IMR-90 (cell line): ENCODE results near the gene IFI27L1. TPM values are rescaled to one million over a fixed set of nuclear protein-coding genes. Genes with fewer than 3 reads are reported as not detected.

ENCODE experiments used
- ATAC-seq: fragments of 200-7000 bp; cut with Tn5 transposase; 2 replicates; pipeline ENCODE4 v1.9.1; 2020; ENCODE audit warnings: low read depth, mild to moderate bottlenecking, moderate library complexity
- BruUV-seq: library from RNA; stranded (reverse); fragments of 400-500 nt; replicated peaks from 2 replicates; lab custom pipeline; 2021; lab: Mats Ljungman, UMichigan
- CTCF ChIA-PET: fragments of 300-600 bp; formaldehyde crosslinking; extraction: SDS; loops from one replicate; lab custom pipeline; 2021; ENCODE audit warnings: antibody characterized with exemption; lab: Yijun Ruan, JAX
- POLR2A ChIA-PET: fragments of 300-600 bp; sonication (Branson Sonifier 250); formaldehyde crosslinking; loops from one replicate; lab custom pipeline; 2022; ENCODE audit warnings: antibody characterized with exemption; ENCODE audit not compliant: unreplicated experiment; lab: Charles Lee
- DNase-seq: peaks from one replicate; pipeline ENCODE4 v3.0.0; 2013
- H2AFZ ChIP-seq: replicated peaks from 2 replicates; pipeline ENCODE3; 2013; ENCODE audit warnings: low read length, mild to moderate bottlenecking; ENCODE audit not compliant: poor library complexity
- H2AK5ac ChIP-seq: 2 replicates; pipeline ENCODE4 v1.6.1; 2013; ENCODE audit warnings: low read depth, low read length, inconsistent platforms
- H2AK9ac ChIP-seq: replicated peaks from 2 replicates; pipeline ENCODE3; 2013; ENCODE audit warnings: mild to moderate bottlenecking, low read depth, low read length, moderate library complexity; ENCODE audit not compliant: poor library complexity
- H2BK120ac ChIP-seq: 2 replicates; pipeline ENCODE4 v1.6.1; 2013; ENCODE audit warnings: low read depth, low read length, inconsistent platforms
- H2BK15ac ChIP-seq: 3 replicates; pipeline ENCODE4 v1.6.1; 2013; ENCODE audit warnings: low read depth, low read length, inconsistent platforms
- H2BK20ac ChIP-seq: 2 replicates; pipeline ENCODE4 v1.6.1; 2013; ENCODE audit warnings: low read depth, mild to moderate bottlenecking, inconsistent platforms, low read length, moderate library complexity
- H2BK5ac ChIP-seq: 2 replicates; pipeline ENCODE4 v1.6.1; 2013; ENCODE audit warnings: mild to moderate bottlenecking, low read depth, low read length, inconsistent platforms; ENCODE audit not compliant: poor library complexity, severe bottlenecking
- H3K14ac ChIP-seq: replicated peaks from 2 replicates; pipeline ENCODE4 v1.6.1; 2013; ENCODE audit warnings: low read depth, low read length, inconsistent platforms
- H3K18ac ChIP-seq: 2 replicates; pipeline ENCODE4 v1.6.1; 2013; ENCODE audit warnings: low read depth, low read length, control low read depth
- H3K23ac ChIP-seq: 2 replicates; pipeline ENCODE4 v1.6.1; 2013; ENCODE audit warnings: low read depth, low read length, inconsistent platforms
- H3K27ac ChIP-seq: 2 replicates; pipeline ENCODE4 v1.5.1; 2013; ENCODE audit warnings: mild to moderate bottlenecking, control low read depth, low read length; ENCODE audit not compliant: insufficient read depth
- H3K27me3 ChIP-seq: 2 replicates; pipeline ENCODE4 v1.6.1; 2013; ENCODE audit warnings: low read length; ENCODE audit not compliant: control insufficient read depth, insufficient read depth
- H3K36me3 ChIP-seq: 2 replicates; pipeline ENCODE4 v1.6.1; 2013; ENCODE audit warnings: low read length, mixed read lengths; ENCODE audit not compliant: control insufficient read depth, insufficient read depth
- H3K4ac ChIP-seq: 2 replicates; pipeline ENCODE4 v1.6.1; 2013; ENCODE audit warnings: low read depth, low read length, inconsistent platforms
- H3K4me1 ChIP-seq: 2 replicates; pipeline ENCODE4 v1.6.1; 2013; ENCODE audit warnings: low read length, mixed read lengths; ENCODE audit not compliant: control insufficient read depth, insufficient read depth
- H3K4me2 ChIP-seq: 2 replicates; pipeline ENCODE4 v1.6.1; 2013; ENCODE audit warnings: low read depth, mild to moderate bottlenecking, control low read depth, low read length, moderate library complexity
- H3K4me3 ChIP-seq: 2 replicates; pipeline ENCODE4 v1.5.1; 2013; ENCODE audit warnings: low read depth, mild to moderate bottlenecking, control low read depth, low read length, moderate library complexity; ENCODE audit not compliant: insufficient read depth
- H3K56ac ChIP-seq: 2 replicates; pipeline ENCODE4 v1.6.1; 2013; ENCODE audit warnings: low read length, inconsistent platforms; ENCODE audit not compliant: insufficient read depth; ENCODE audit errors: extremely low read depth
- H3K79me1 ChIP-seq, 2 experiments: 2 replicates each; pipeline ENCODE4 v1.6.1; 2013; ENCODE audit warnings: low read length in 2 of 2, inconsistent platforms in 1 of 2, low read depth in 1 of 2
- H3K9ac ChIP-seq: 2 replicates; pipeline ENCODE4 v1.6.1; 2013; ENCODE audit warnings: low read depth, low read length, control low read depth
- H3K9me1 ChIP-seq: 2 replicates; pipeline ENCODE4 v1.6.1; 2013; ENCODE audit warnings: low read length, inconsistent platforms; ENCODE audit not compliant: insufficient read depth
- H3K9me3 ChIP-seq: 2 replicates; pipeline ENCODE4 v1.6.1; 2013; ENCODE audit warnings: low read length; ENCODE audit not compliant: control insufficient read depth, insufficient read depth
- H4K20me1 ChIP-seq: 2 replicates; pipeline ENCODE4 v1.6.1; 2013; ENCODE audit warnings: low read length, inconsistent platforms; ENCODE audit not compliant: insufficient read depth
- H4K5ac ChIP-seq: 2 replicates; pipeline ENCODE4 v1.6.1; 2013; ENCODE audit warnings: mild to moderate bottlenecking, low read depth, low read length, control low read depth
- H4K8ac ChIP-seq, 2 experiments: 2 replicates each; pipeline ENCODE4 v1.6.1; 2013; ENCODE audit warnings: low read depth in 2 of 2, low read length in 2 of 2, control low read depth in 1 of 2, inconsistent platforms in 1 of 2
- H4K91ac ChIP-seq: 2 replicates; pipeline ENCODE4 v1.6.1; 2013; ENCODE audit warnings: low read depth, low read length, inconsistent platforms; ENCODE audit not compliant: insufficient read depth
- BHLHE40 ChIP-seq: fragments of 150-350 bp; IDR thresholded peaks from 2 replicates; pipeline ENCODE4 v1.6.1; 2016; ENCODE audit warnings: mild to moderate bottlenecking, low read depth, low read length
- CHD1 ChIP-seq: IDR thresholded peaks from 2 replicates; pipeline ENCODE4 v1.6.1; 2012; ENCODE audit warnings: low read depth, low read length, improper control_type of control experiment
- CTCF ChIP-seq: conservative IDR thresholded peaks from 2 replicates; pipeline ENCODE4 v1.5.1; 2012; ENCODE audit warnings: mild to moderate bottlenecking, low read depth, low read length, improper control_type of control experiment
- FOS ChIP-seq: fragments of 150-350 bp; IDR thresholded peaks from 2 replicates; pipeline ENCODE4 v1.6.1; 2016; ENCODE audit warnings: low read depth, low read length
- MAFK ChIP-seq: IDR thresholded peaks from 2 replicates; pipeline ENCODE4 v1.6.1; 2012; ENCODE audit warnings: low read depth, low read length, improper control_type of control experiment
- MAZ ChIP-seq: IDR thresholded peaks from 2 replicates; pipeline ENCODE4 v1.6.1; 2012; ENCODE audit warnings: low read depth, mild to moderate bottlenecking, low read length, improper control_type of control experiment, moderate library complexity, borderline replicate concordance
- NFE2L2 ChIP-seq: fragments of 150-350 bp; IDR thresholded peaks from 2 replicates; pipeline ENCODE4 v1.6.1; 2016; ENCODE audit warnings: low read depth, mild to moderate bottlenecking, low read length
- RAD21 ChIP-seq: IDR thresholded peaks from 2 replicates; pipeline ENCODE4 v1.6.1; 2012; ENCODE audit warnings: low read length, improper control_type of control experiment
- RCOR1 ChIP-seq: IDR thresholded peaks from 2 replicates; pipeline ENCODE4 v1.6.1; 2012; ENCODE audit warnings: mild to moderate bottlenecking, low read length, improper control_type of control experiment; ENCODE audit not compliant: insufficient replicate concordance
- SMC3 ChIP-seq: fragments of 150-350 bp; IDR thresholded peaks from 2 replicates; pipeline ENCODE4 v1.6.1; 2016; ENCODE audit warnings: low read depth, mild to moderate bottlenecking, antibody characterized with exemption, low read length, moderate library complexity
- WGBS, 2 experiments: methylation state at CpG; one replicate each; pipeline versions ENCODE4 v1.1.5 to v1.1.7; 2013; ENCODE audit warnings: missing lambda C conversion rate in 2 of 2; ENCODE audit not compliant: insufficient read length in 1 of 2; ENCODE audit errors: extremely low coverage in 2 of 2; 5-methylcytosine and 5-hydroxymethylcytosine counted together
- dilution Hi-C: fragments of 300-500 bp; cut with HindIII; formaldehyde crosslinking; loops from one replicate; pipeline ENCODE4 v1.14.3; 2018; ENCODE audit warnings: low sequenced_read_pairs; ENCODE audit not compliant: unreplicated experiment
- in situ Hi-C: fragments of 300-500 bp; cut with MboI; formaldehyde crosslinking; loops from 3 replicates; pipeline ENCODE4 v1.14.3; 2019; ENCODE audit warnings: low sequenced_read_pairs, inconsistent platforms, mixed read lengths
- intact Hi-C: fragments of 100-400 bp; cut with micrococcal nuclease; formaldehyde crosslinking; loops from 2 replicates; pipeline ENCODE4 v1.10.0; 2022
- polyA plus RNA-seq, 3 experiments: library from polyadenylated mRNA; depleted of rRNA; stranded (reverse); fragments of >200 nt; gene quantifications; 2 replicates each; pipeline ENCODE4 v1.2.3, GENCODE V29; 2012; ENCODE audit warnings: low replicate concordance in 1 of 3
- total RNA-seq: library from RNA; depleted of rRNA; stranded (reverse); fragments of >200 nt; gene quantifications from 2 replicates; pipeline ENCODE4 v1.2.3, GENCODE V29; 2012

The IFI27L1 gene
- total and polyA plus RNA-seq, 2 of the 4 experiments (the other 2 are of a cell fraction) = 13.3 to 24.3 TPM

- Histone ChIP-seq H2BK20ac (no peak overlapping the region), H3K27me3 (no peaks in the 10 kb centered on the region), H3K4me2 (no peak overlapping the region), H3K9me3 (peaks cover 3% of the 10 kb centered on the region), H3K14ac (no peak overlapping the region), H4K91ac (no peak overlapping the region), H4K5ac (no peak overlapping the region), H2AK9ac (no peak overlapping the region), H4K20me1 (0 out of 2 replicates have a peak, but pooled peaks cover 2% of the 10 kb centered on the region), H4K8ac (no peak overlapping the region), H2BK5ac (no peak overlapping the region), H3K27ac (no peak overlapping the region), H3K4me1 (peaks cover 18% of the 10 kb centered on the region), H3K18ac (no peak overlapping the region), H3K23ac (no peak overlapping the region), H2AK5ac (no peak overlapping the region), H2BK15ac (no peak overlapping the region), H3K4ac (no peak overlapping the region), H3K4me3 (no peak overlapping the region), H3K79me1 (peaks cover 0 to 9% of the 10 kb centered on the region in 2 experiments; a peak in 1 of 4 replicates), H3K56ac (no peak overlapping the region), H3K9me1 (peaks cover 10% of the 10 kb centered on the region; the same call in 1 of the 2 replicates), H2BK120ac (no peak overlapping the region), H3K36me3 (peaks cover 12% of the 10 kb centered on the region), H3K9ac (no peak overlapping the region), H2AFZ (no peak overlapping the region)
- TF ChIP-seq RCOR1 (no peak), CHD1 (no peak), MAZ (no peak), BHLHE40 (no peak), RAD21 (no peak), FOS (no peak), CTCF (no peak), NFE2L2 (no peak), SMC3 (no peak), MAFK (no peak)
- WGBS, 2 experiments = no CpG with 5 or more reads among the region's 1 CpG
- ATAC-seq = no peak
- DNase-seq = no peak
- in situ Hi-C loops = no loop called here
- dilution Hi-C loops = no loop called here
- intact Hi-C loops = no loop called here
- CTCF ChIA-PET = interaction anchor here (1.7 kb wide), 1 partner anchor 13 kb away, joined by 5 read pairs; no protein-coding TSS in a partner anchor
- POLR2A ChIA-PET = no interaction called here
- BruUV-seq = no TSS peak
Observed at GRCh38 chr14:94123868-94124267, 42.8 kb downstream of the IFI27L1 start.
